Right forelimb (tissue), 1 donor: Measurements from ENCODE around the gene SYCP2.
"Not testable (repeated sequence)": the region's sequence is repeated elsewhere in the genome, so short reads cannot be mapped to it uniquely, and the experiment has no call there.

Experiments used
- DNase-seq: peaks from one replicate; pipeline ENCODE4 v3.0.0-alpha.2; 2018

The SYCP2 gene

DNA sequence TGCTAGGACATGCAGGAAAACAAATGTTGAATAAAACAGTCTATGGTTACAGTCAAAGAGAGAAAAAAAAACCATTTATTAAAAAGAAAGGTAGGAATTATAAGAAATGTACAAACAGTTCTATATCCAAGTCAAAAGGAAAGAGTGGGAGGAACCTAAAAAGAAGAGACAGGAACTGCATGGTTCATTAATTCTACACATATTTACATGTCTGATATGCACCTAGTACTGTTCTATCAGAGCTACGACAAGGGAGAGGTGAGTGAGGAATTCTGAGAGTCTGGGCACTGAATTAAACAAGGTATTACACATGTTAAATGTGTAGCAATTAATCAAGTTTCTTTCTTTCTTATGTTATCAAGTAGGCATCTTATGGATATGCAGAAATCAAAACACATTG is 41.9 kb downstream of the SYCP2 start:
- no peak for DNase-seq

DNA sequence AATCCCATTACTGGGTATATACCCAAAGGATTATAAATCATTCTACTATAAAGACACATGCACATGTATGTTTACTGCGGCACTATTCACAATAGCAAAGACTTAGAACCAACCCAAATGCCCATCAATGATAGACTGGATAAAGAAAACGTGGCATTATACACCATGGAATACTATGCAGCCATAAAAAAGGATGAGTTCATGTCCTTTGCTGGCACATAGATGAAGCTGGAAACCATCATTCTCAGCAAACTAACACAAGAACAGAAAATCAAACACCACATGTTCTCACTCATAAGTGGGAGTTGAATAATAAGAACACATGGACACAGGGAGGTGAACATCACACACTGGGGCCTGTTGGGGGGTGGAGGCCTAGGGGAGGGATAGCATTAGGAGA is 43.4 kb downstream of the SYCP2 start:
- DNase-seq: not testable (repeated sequence)

DNA sequence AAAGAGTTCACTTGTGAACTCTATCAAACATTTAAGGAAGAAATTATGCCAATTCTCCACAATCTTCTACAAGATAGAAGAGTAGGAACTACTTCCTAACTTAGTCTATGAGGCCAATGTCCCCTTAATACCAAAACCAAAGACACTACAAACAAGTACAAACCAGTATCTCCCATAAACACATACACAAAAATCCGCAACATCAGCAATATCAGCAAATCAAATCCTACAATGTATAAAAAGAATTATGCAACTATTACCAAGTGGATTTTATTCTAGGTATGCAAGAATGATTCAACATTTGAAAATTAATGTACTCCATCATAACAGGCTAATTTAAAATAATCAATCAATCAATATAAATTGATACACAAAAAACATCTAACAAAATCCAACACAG is 45.4 kb downstream of the SYCP2 start:
- DNase-seq: no peak

DNA sequence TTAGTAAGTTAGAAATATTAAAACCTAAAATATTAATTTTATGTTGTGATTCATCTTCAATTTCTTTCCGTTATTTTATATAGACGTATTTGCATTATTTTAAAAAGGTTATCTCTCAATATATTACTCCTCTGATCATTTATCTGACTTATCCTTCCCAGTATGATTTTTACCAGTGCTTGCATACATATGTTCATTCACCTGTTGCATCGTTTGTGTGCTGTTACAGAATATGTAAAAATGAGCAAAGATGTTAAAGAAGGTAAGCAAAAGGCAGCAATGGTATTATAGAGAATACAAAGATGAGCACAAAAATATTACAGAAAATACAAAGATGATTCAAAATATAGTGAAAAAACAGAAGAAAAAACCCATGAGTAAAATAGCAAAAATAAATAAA is 48.9 kb downstream of the SYCP2 start:
- DNase-seq: no peak

DNA sequence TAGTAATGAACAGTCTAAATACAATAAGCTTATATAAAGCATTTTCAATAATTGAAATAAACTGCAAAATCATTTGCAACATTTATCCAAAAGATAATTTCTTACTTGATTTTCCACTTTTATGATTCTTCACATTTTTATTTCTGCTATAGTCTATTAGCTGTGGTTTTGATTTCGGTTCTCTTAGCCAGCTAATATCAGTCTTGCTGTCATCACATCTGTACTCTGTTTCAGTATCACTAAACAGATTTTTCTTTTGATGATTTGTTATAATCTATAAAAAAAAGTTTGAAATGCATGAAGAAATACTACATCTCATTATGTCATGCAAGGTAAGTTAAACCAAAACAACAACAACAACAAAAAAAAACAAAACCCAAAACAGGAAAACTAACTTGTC is 53.2 kb downstream of the SYCP2 start:
- no peak for DNase-seq

DNA sequence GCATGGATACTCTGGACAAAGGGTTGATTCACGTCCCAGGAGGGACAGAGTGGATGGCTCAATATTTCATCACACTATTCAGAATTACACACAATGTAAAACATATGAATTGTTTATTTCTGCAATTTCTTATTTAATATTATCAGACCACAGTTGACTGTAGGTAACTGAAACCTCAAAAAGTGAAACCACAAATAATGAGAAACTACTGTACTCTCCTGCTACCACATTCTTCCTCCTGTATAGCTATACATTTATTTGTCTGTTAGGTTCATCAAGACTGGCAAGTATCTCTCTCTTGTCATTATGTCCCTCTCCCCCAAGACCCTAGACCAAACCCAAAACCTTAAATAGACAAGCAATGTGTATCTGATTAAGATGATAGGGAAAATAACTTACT is 60.0 kb downstream of the SYCP2 start:
- DNase-seq: no peak

DNA sequence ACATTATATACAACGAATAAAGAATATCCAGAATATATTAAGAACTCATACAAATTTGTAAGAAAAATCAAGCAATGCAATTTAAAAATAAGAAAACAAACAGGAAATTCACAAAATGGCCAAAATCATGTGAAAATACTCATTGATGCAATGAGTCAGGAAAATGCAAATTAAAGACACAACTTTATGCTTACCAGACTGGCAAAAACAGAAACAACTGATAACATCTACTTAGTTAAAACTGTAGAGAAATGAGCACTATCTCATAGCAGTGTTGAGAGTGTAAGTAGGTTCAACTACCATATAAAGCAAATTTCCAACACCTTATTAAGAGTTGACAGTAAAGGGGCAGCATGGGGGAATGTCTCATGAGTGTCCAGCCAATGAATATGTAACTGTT is 62.3 kb downstream of the SYCP2 start:
- no peak for DNase-seq

DNA sequence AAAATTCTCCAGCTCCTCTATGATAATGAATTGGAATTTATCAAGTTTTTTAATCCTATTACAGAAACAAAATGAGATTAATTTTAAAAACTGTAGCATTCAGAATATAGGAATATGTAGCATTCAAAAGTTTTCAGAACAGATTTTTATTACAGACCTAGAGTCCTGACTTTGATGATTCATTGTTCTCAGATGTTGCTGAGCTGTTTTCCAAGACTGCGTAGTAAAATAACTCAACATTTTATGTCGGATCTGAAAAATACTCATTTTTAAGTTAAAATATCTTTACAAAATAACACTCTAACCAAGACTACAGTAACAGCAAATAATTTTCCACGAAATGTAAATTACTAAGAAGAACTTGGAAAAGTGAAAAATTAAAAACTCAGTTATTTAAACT is 67.1 kb downstream of the SYCP2 start:
- no peak for DNase-seq

DNA sequence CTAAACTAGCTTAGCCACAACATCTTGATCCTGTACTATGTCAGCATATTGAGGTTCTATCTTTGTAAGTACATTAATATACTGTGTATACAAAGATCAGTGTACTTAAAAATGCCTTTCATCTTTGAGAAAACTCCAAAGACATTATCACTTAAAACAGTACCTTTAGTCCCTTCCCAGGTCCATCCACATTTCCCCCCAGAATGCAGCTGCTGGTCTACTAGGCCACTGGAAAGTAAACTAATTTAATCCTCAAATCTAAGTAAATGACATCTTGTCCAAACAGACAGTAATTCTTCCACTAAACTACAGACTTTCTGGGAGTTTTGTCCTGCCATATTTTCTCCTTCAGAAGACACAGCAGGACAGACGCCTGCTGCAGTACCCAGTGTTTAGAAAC is 68.7 kb downstream of the SYCP2 start:
- DNase-seq: no peak

DNA sequence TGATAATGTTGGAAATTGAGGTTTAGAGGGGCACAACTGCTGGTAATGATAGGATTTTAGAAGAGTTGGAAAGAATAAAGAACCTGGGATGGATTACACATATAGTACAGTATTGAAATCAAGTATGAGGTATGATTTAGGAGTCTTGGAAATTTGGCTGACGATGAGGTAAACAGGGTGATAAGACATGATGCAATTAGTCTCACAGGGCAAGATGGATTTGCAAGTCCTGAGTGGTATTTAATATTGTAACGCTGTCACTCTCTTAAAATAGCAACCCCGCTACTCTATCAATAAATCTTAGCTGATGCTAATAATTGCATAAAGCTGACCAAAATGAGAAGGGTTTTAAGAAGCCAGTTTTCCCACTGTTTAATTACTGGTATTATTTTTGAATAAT is 70.4 kb downstream of the SYCP2 start:
- DNase-seq: no peak

DNA sequence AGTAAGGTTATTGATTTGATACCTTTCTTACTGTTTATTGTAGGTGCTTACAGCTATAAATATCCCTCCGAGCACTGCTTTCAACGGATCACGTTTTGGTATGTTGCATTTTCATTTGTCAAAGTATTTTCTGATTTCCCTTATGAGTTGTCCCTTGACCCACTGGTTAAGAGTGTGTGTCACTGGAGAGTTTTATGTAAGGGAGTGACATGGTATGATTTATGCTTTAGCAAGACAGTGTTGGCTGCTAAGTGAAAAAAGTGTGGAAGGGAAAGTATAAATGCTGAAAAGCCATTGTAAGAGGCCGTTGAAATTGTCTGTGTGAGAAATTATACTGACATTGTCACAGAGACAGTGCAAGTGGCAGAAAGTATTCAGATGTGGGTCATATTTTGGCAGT is 72.0 kb downstream of the SYCP2 start:
- no peak for DNase-seq

DNA sequence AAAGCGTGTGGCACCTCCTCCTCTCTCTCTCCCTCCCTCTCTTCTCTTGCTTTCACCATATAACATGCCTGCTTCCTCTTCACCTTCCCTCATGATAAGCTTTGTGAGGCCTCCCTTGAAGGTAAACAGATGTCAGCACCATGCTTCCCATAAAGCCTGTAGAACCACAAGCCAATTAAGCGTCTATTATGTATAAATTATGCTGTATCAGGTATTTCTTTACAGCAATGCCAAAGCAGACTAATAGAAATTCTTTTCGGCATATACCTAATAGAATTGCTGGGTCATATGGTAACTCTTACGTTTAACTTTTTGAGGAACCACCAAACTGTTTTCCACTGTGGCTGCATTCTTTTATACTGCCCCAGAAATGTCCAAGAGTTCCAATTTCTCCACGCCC is 75.0 kb downstream of the SYCP2 start:
- DNase-seq: no peak

DNA sequence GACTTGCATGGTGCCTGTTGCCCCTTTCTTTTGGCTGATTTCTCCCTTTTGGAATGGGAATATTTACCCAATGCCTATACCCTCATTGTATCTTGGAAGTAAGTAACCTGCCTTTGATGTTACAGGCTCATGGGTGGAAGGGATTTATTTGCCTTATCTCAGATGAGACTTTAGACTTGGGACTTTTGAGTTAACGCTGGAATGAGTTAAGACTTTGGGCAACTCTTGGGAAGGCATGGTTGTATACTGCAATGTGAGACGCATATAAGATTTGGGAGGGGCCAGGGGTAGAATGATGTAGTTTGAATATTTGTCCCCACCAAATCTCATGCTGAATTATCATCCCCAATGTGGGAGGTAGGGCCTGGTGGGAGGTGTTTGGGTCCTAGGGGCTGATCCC is 75.5 kb downstream of the SYCP2 start:
- no peak for DNase-seq

DNA sequence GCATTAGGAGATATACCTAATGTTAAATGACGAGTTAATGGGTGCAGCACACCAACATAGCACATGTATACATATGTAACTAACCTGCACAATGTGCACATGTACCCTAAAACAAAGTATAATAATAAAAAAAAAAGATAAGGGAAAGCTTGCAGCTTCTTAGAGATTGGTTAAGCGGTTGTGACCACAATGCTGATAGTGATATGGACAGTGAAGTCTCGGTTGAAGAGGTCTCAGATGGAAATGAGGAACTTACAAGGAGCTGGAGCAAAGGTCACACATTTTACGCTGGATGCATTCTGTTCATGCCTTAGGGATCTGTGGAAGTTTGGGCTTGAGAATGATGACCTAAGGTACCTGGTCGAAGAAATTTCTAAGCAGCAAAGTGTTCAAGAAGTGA is 76.5 kb downstream of the SYCP2 start:
- not testable (repeated sequence) for DNase-seq

DNA sequence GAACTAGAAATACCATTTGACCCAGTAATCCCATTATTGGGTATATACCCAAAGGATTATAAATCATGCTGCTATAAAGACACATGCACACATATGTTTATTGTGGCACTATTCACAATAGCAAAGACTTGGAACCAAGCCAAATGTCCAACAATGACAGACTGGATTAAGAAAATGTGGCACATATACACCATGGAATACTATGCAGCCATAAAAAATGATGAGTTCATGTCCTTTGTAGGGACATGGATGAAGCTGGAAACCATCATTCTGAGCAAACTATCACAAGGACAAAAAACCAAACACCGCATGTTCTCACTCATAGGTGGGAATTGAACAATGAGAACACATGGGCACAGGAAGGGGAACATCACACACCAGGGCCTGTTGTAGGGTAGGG is 76.9 kb downstream of the SYCP2 start:
- not testable (repeated sequence) for DNase-seq

DNA sequence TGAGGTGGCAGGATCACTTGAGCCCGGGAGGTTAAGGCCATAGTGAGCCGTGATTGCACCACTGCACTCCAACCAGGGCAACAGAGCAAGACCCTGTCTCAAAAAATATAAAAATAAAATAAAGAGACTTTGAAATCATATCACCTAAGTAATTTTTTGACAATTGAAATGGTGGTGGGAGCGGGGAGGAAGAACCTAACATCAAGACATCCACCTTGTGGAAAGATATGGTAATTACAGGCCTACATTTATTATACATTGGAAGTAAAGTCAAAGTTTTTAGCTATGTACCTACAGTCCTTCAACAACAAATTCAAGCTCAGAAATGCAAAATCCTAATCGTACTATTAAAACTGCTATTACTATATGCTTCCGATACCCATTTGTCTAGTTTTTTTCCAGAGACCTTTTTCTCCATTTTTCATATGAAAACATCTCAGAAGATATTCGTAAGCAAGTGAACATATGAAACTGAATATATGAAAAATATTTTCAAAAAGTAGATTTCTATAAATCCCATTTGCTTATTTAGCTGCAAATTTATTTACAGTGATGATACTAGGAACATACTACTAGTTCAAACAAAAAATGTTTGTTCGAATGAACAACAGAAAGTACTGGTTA is 83.3 kb downstream of the SYCP2 start:
- DNase-seq: no peak

DNA sequence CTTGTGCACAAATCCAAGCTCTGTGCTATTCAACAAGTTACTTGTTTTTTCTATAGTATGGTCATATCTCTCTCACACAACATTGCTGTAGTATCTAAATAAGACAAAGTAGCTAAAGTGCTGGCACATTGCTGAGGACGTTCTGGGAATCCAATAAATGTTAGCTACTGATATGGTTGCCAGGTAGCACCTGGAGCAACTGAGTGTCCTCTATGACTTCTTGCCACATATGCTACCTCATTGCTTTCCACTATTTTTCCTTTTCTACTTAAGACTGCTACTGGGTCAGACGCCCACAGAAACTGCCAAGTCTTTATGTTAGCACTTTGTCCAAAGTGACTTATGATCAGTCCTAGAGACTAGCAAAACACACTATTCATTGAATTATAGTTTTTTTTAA is 85.3 kb downstream of the SYCP2 start:
- DNase-seq: no peak

DNA sequence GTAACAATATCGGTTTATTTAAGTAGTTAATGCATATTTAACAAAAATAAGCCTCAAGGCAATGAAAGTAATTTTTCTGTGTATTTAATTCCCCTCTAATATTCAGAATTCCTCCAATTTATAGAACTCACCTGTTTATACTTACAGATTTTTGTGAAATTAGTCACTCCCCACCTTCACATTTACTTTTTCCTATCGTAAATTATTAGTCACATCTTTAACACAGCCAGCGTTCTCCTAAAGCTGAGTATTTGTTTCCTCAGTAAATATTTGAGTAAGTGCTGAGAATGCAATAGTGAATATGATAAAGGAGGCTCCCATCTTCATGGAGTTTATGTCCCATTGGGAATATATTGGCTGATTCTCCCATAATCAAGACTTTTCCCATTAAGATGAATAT is 88.0 kb downstream of the SYCP2 start:
- no peak for DNase-seq

DNA sequence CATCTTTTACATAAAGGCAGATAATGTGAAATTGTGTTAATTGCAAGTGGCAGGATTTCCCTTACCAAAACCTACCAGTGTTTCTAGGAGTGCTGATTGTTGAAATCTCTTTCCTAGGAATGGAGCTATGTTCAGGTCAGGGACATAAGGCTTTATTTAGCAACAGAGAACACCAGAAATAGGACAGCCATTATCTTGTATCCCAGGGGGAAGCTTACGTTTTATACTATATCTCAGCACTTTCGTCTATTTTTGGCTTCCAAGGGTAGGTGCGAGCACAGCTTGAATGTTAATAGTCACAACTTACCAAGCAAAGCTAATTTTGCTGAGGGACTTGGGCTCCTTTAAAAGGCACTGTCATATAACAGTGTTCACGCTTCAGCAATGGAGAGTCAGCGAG is 94.0 kb downstream of the SYCP2 start:
- DNase-seq: no peak

DNA sequence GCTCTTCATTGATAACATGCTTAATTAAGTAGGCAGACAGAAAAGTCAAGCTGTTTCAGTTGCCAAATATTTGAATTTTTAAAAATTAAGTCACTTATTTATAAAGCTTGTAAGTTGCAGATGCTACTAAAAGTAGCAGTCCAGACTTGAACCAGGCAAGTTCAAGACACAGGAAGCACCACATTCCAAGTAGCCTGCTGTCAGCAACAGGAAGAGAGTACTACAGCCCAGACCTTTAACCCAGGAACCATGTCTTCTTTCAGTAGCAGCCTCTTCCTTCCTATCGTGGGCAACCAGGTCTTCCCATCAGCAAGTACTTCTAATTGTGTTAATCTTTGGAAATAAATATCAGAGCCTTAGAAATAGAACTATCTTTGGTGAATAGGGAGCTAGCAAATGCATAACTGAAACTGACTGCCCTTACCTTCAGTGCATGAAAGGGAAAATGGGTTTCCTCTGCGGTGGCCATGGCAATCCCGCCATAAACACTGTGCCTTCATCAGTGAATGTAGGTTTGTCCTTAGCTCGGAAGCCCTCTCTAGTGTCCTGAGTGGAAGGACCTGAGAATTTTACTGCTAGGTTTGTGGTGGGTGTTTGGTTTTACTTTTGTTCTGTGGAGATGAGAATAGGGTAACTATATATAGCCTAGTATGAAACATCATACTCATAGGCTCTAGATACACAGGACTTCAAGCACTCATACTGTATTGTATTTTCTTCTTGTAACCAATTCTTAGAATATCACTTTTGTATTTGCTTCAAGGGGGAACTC is 95.6 kb downstream of the SYCP2 start:
- no peak for DNase-seq

DNA sequence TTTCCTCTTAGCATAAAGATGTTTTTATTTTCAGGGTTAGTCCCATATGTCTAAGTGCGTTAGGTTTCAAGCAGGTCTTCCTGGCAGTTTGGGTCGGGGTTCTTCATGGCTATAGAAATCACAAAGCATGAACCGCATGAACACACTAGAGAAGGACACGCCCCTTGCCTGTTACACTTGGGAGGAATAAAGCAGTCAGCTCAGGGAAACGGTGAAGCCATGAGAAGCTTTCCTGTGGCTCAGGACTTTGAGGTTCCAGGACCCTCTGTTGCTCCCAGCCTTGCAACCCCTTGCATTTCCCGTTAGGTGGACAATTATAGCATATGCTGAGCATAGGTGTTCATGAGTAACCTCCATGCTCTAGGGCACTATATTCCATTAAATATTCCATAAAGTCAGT is 96.7 kb downstream of the SYCP2 start:
- DNase-seq: no peak

DNA sequence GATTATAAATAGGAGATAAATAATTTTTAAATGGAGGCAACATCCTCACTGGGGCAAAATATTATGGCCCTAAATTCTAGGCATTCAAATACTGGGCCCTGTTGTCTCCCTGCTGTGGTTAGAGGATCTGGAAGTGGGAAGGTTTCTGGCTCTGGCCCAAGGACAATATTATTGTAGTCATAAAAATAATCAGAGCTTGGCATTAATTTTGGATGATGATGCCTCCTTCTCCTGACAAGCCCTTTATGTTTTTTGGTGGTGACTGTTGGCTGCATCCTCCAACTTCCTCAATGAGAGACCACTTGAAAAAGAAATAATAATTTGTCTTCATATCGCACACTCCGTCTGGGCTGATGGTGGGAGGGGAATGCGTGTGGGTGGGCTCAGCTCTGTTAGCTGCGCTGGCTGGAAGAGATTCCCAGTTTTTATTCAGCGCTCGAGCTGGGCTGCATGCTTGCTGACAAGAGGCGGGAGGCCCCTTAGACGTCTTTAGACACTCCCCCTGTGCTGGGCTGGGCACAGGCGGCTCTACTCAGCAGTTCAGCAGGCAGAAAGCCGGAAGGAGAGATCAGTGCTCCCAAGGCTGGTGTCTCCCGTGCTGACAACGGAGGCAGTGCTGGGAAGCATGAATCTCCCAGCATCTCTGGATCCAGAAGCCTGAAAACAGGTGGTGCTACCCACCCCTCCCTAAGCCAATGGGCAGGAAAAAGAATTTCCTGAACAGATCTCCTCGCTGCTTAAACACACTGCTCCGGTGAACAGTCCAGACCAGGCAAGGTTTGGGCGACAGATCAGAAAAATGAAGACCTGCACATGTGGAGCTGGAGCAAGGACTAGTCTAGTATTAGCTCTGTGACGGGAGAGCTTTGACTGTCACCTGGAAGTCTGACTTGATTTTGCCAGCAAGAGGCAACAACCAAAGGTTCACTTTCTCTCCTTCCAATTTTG is 97.7 kb downstream of the SYCP2 start:
- DNase-seq: peak; percentile 71

DNA sequence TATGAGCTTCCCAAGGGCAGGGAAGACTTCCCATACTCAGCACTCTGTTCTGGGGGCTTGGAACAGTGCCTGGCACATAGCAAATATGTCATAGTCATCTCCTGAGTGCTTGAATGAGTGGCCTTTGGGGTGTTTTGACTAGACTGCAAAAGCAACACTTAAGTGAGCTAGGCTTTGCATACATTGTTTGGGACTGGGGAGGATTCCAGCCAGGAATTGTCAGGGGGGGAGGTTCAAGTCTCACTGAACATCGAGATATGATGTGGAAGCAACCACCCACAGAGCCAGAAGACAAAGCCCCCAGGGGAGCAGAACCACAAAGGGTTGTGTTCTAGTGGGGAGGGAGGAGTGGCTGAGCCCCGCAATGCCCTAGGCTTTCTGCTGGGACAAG is 98.4 kb downstream of the SYCP2 start:
- DNase-seq: peak; percentile 43
